NCI-H345 treated with DMSO at 0.1 percent for 48 hours (cell line): ENCODE data around the gene RPUSD1.
"Not testable (repeated sequence)": the region's sequence is repeated elsewhere in the genome, so short reads cannot be mapped to it uniquely, and the experiment has no call there.

Source experiments
- DNase-seq: peaks from one replicate; lab custom pipeline; 2025; ENCODE audit not compliant: unreplicated experiment; lab: John Stamatoyannopoulos, UW

The RPUSD1 gene, protein sequence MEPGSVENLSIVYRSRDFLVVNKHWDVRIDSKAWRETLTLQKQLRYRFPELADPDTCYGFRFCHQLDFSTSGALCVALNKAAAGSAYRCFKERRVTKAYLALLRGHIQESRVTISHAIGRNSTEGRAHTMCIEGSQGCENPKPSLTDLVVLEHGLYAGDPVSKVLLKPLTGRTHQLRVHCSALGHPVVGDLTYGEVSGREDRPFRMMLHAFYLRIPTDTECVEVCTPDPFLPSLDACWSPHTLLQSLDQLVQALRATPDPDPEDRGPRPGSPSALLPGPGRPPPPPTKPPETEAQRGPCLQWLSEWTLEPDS

GRCh38 chr16:787978-788398 lies at the start of gene RPUSD1:
Gene RPUSD1 (minus strand): TSS chr16:788381. CDS start chr16:787737, 644 bp downstream.
- DNase-seq: no peak

- not testable (repeated sequence) for DNase-seq
Measured at GRCh38 chr16:836822-837221, 48.6 kb upstream of the RPUSD1 start.

DNA sequence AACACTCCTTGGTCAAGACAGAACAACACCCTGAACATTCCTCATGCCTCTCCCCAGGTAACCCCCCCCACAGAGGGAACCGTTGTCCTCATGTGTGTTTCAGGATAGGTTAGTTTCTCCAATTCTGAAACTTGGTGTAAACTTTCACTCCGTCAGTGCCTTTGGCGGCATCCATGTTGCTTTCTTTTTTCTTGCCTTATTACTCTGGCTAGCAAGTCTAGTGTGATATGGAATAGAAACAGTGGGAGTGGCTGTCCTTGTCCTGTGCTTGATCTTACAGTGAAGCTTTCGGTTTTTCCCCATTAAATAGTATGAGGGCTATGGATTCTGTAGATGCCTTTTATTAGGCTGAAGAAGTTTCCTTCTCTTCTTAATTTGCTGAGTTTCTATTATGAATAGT lies 48.0 kb upstream of the RPUSD1 start:
- DNase-seq: no peak

DNA sequence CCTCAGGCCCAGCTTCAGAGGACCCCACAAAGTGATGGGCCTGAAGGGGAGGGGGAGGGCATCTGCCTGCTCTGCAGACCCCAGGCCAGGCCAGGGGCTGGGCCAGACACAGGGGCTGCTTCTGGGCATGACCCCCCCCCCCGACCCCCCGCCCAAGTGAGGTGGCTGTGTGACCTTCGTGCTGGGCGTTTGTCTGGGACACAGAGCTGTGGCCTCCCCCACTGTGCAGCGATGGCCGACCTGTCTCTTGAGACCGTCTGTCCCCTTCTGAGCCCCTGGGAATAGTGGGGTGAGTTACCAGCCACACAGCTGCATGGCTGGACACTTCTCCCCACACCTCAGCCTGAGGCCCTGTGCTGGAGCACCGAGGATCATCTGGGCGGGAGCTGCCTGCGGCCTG lies 47.2 kb upstream of the RPUSD1 start:
- no peak for DNase-seq

DNA sequence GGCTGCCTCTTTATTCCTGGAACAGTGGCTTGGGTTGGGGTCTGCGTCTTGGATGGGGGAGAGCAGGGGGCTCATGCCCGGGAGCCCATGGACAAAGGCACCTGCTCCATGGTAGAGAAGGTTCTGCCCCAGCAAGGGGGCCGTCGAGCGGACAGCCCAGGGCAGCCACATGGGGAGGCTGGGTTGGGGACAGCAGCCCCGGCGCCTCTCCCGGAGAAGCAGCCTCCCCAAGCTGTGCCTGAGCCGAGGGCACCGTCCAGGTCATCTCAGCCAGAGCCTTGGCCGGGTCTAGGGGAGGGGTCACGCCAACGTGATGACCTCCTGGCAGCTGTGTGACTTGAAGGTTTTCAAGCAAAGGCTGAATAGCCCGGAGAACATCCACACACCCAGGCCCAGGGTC lies 45.2 kb upstream of the RPUSD1 start:
- no peak for DNase-seq

GRCh38 chr16:832652-833336 lies 44.6 kb upstream of the RPUSD1 start:
- no peak for DNase-seq

DNA sequence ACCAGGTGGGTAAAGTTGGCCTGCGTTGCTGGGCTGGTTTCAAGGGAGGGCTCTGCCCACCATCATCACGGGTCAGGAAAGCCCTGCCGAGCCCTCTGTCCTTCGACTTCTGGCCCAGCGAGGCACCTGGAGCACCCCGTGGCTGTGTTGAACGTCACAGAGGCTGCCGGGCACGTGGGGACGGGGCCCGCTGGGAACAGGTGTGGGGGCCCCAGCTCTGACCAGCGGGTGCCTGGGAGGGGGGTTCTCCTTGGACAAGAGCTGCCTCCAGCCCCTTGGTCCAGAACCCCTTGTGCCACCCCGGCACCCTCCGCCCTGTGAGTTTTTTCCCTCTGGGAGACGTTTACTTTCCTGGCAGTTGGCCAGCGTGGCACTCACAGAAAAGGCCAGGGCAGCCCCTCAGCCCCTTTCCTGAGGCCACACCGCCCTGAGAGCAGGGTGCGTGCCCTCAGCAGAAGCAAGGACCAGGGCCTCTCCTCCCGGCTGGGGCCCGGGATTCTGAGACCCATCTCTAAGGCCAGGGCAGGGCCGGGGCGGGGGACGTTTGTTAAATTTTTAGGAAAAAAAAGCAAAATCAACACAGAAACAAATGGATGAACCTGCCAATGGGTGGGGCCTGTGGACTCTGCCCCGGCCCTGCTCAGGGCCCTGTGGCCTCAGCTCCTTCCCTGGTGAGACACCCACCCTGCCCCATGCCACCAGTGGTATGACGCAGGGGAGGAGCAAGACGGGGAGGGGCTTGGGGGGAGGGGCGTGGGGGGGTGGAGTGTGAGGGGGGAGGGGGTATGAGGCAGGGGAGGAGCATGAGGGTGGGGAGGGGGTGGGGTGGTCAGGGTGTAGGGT lies 43.6 kb upstream of the RPUSD1 start:
- no peak for DNase-seq

DNA sequence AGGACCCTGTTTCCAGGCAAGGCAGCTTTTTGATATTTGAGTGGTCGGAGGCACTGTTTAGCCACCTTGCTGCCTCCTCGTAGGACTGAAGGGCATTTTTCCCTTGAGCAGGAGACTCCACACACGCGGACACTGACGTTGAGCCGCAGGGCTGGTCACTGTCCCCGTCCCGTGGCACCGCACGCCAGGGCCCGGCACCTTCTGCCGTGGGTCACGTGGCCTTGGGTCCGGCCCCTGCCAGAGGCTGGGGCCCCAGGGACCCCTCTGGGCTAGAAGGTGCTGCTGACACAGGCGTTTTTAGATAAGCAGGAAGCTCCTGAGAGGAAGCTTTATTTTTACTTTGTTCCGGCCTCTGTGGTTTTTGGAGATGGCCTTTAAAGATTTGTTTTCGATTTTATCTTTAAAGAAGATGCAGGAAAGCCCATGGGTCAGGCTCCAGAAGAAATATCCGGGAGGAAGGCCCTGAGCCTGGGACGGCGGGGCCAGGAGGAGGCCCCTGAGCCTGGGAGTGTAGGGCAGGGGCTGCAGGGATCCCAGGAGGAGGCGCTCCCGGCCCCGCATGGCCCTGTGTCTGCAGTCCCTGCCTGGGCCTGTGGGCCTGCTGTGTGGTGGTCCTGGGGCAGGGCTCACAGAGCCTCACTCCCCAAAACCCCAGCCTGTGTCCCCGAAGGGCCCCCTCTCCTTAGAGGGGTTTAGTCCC lies 42.8 kb upstream of the RPUSD1 start:
- no peak for DNase-seq

DNA sequence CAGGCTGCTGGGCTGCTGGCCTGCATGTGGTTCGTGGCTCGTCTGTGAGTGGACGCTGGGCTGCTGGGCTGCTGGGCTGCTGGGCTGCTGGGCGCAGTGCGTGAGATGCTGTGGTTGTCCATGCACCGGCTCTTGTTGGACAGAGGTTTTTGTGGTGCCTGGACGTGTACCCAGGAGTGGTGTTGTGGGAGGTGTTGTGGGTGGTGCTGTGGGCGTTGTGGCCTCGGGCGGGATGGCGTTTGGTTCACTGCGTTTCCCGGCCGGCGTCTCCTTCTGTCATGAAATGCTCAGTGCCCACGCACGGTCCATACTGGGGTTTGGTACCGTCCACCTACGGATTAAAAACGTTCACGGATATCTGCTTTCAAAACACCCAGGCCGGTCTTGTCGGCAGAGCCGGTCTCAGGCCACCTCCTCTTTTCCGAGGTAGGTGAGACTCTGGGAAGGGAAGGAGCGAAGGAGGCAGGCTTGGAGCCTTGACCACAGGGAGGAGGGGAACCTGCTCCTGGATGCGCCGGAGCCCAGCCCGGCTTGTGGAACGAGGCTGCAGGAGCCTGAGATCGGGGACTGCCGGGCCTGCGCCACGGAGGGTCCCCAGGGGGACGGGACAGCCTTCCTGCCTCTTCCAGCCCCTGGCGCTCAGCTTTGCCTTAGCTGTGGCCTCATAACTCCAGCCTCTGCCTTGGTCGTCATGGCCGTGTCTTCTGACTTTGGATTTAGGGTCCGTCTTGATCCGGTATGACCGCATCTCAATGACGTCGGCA lies 42.1 kb upstream of the RPUSD1 start:
- DNase-seq: no peak

DNA sequence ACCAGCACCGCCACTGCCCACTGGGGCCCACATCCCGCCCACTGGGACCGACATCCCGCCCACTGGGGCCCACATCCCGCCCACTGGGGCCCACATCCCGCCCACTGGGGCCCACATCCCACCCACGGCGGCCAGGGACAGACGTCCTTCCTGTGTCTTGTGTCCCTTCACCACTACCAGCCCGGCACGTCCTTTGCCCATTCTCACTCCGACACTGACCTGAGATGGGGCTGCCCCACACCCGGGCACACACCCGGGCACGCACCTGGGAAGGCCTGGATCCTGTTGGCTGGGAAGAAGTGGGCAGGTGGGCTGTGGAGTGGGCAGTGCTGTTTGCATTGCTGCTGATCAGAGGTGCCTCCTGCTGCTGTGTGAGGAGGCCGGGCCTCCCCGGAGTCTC lies 40.7 kb upstream of the RPUSD1 start:
- DNase-seq: no peak

DNA sequence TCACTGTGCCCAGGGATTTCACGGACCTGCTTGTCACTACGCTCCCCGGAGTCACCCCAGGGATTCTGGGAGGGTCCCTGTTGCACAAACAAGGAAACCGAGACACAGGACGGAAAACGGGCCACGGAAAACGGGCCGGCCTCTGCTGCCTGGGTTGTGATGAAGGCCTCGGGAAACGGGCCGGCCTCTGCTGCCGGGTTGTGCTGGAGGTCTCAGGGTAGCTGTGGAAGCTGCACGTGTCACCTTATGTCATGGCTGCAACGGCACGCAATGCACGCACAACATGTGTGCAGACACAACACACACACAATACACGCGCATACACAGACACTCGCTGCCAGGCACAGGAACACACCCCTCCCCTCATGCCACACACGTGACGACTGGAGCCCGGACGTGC lies 39.3 kb upstream of the RPUSD1 start:
- no peak for DNase-seq

GRCh38 chr16:825341-826061 lies 37.3 kb upstream of the RPUSD1 start:
- DNase-seq: peak; percentile 23

DNA sequence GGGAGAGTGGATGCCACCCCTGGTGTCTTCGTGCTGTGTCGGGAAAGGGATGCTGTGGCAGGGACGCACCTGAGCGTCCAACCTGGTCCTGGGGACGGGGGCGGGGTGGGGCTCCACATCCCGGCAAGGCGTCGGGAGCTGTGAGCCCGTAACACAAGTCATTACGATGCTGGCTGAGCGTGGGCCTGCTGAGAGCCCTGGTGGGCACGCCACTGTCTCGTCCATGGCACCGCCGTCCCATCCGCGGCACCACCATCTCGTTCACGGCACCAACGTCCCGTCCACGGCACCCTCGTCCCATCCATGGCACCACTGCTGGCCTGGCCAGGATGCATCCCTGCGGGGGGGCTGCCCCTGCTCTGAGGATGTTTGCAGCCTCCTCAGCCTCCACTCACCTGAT lies 36.4 kb upstream of the RPUSD1 start:
- DNase-seq: no peak

GRCh38 chr16:824194-824593 lies 36.0 kb upstream of the RPUSD1 start:
- no peak for DNase-seq

DNA sequence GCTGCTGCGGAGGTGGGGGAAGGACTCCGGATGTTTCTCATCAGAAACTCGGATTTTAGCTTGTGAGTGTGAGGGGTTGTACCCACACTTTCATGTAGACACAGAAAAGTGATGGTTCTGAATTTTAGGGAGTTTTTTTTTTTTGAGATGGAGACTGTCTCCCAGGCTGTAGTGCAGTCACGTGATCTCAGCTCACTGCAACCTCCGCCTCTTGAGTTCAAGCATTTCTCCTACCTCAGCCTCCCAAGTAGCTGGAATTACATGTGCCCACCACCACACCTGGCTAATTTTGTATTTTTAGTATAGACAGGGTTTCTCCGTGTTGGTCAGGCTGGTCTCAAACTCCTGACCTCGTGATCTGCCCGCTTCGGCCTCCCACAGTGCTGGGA lies 34.7 kb upstream of the RPUSD1 start:
- no peak for DNase-seq

DNA sequence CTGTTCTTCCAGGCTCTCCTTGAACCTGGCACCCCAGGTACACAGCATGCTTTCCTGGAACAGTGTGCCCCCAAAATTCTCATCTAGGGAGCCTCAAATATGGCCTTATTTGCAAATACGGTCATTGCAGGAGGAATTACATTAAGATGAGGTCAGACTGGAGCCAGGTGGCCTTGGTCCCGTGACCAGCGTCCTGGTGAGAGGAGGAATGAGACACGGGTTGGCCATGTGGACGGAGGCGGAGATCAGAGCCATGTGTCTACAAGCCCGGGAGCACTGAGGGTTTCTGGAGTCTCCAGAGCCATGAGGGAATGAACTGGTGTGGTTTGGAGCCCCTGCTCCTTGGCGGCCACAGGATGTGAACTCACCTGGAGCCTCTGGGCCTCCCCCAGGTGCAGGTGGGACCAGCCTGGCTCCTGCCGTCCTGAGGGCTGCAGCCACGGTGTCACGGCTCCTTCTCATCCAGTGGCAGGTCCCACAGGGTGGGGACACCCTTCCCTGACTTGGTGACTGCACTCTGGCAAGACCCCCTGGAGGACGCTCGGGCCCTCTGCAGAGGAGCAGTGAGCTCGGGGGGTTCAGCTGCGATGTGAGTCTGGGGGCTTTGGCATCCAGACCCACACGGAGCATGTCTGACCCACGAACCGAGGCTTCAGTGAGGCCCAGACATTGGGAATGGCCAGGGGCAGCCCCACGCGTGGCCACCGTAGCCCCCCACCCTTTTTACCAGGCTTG lies 34.2 kb upstream of the RPUSD1 start:
- no peak for DNase-seq

DNA sequence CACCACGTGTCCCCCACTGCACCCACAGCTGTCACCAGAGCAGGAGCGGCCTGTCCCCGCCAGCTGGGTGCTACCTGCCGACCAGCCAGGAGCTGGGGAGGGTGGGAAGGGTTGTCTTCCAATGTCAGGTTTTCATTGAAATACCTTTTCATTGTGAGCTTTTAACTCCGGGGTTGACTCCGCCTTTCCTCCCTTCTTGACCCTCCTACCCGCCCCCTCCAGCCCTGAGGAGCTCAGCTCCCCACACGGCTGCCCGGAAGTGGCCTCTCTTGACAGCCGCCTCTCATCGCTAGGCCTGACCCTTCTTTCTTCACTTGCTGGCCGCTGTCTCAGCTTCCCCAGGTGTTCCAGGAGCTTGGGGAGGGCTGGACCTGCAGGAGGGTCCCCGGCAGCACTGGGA lies 33.6 kb upstream of the RPUSD1 start:
- DNase-seq: no peak

DNA sequence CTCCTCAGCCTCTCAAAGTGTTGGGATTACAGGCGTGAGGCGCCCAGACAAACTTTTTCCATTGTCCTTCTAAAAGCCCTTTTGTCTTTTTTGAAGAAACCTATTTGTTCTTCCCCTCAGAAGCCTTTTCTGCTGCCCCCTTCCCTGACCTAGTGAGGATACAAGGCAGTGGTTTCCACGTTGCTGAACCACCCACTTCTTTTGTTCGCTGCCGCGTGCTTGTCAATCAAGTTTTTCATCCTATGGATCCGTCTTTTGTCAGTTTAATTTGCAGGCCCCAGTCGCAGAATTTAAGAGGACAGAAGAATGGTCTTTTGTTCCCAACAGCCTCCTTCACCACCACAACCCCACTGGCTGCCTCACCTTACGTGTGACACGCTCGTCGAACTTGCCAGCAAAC lies 32.6 kb upstream of the RPUSD1 start:
- DNase-seq: peak; percentile 14

GRCh38 chr16:820044-820408 lies 31.8 kb upstream of the RPUSD1 start:
- DNase-seq: not testable (repeated sequence)
